HG03045 (cell line): ENCODE measurements around the gene CMTM8.
"Not testable (repeated sequence)": the region's sequence is repeated elsewhere in the genome, so short reads cannot be mapped to it uniquely, and the experiment has no call there.

Source experiments
- ATAC-seq: cut with Tn5 transposase; IDR thresholded peaks from one replicate; pipeline ENCODE4 v1.9.1; 2021; ENCODE audit warnings: mild to moderate bottlenecking, moderate library complexity; ENCODE audit not compliant: unreplicated experiment

The CMTM8 gene

GRCh38 chr3:32374788-32375595 is 136.5 kb downstream of the CMTM8 start:
- peak; percentile 57 for ATAC-seq

GRCh38 chr3:32375596-32375930 is 137.1 kb downstream of the CMTM8 start:
- no peak for ATAC-seq

- ATAC-seq, result no peak
These were observed 137.6 kb downstream of the CMTM8 start for GRCh38 chr3:32376115-32376514.

- no peak for ATAC-seq
These were observed 141.5 kb downstream of the CMTM8 start for GRCh38 chr3:32379831-32380500.

- no peak for ATAC-seq
These were observed 143.4 kb downstream of the CMTM8 start for GRCh38 chr3:32381922-32382321.

GRCh38 chr3:32383136-32383711 is 144.7 kb downstream of the CMTM8 start:
- ATAC-seq, result no peak

GRCh38 chr3:32384938-32385337 is 146.5 kb downstream of the CMTM8 start:
- no peak for ATAC-seq

- no peak for ATAC-seq
These were observed 149.0 kb downstream of the CMTM8 start for GRCh38 chr3:32387512-32387911.

- ATAC-seq, result not testable (repeated sequence)
These were observed 151.1 kb downstream of the CMTM8 start for GRCh38 chr3:32389577-32389976.

GRCh38 chr3:32391643-32392535 is 153.4 kb downstream of the CMTM8 start, which contains the start of gene CMTM7:
TSS of gene CMTM7 (plus strand) at chr3:32391853. CDS start at chr3:32391907, 54 bp downstream.
- peak; percentile 51 for ATAC-seq

GRCh38 chr3:32392536-32393302 is 154.2 kb downstream of the CMTM8 start:
- no peak for ATAC-seq

- no peak for ATAC-seq
These were observed 157.0 kb downstream of the CMTM8 start for GRCh38 chr3:32395496-32395895.

- no peak for ATAC-seq
These were observed 159.5 kb downstream of the CMTM8 start for GRCh38 chr3:32397941-32398340.

- no peak for ATAC-seq
These were observed 160.1 kb downstream of the CMTM8 start for GRCh38 chr3:32398531-32398930.

GRCh38 chr3:32399030-32399620 is 160.6 kb downstream of the CMTM8 start:
- no peak for ATAC-seq

GRCh38 chr3:32401126-32401525 is 162.6 kb downstream of the CMTM8 start:
- ATAC-seq, result no peak

GRCh38 chr3:32401556-32402081 is 163.1 kb downstream of the CMTM8 start:
- ATAC-seq, result peak; percentile 67

GRCh38 chr3:32403663-32404062 is 165.2 kb downstream of the CMTM8 start:
- no peak for ATAC-seq

- no peak for ATAC-seq
These were observed 166.2 kb downstream of the CMTM8 start for GRCh38 chr3:32404714-32405113.

GRCh38 chr3:32405155-32405554 is 166.7 kb downstream of the CMTM8 start:
- no peak for ATAC-seq
